Body of pancreas (tissue), 4 donors: Measurements from ENCODE around the gene ZFP3.

Experiments
- CTCF ChIP-seq, 7 experiments: fragments of 450-650 bp in 4 of 7; fragments of 200-600 bp in 3 of 7; sonication (generic) in 3 of 7; IDR thresholded peaks; one replicate each; pipeline ENCODE4 v1.5.1; 2016 to 2019; ENCODE audit warnings: antibody characterized with exemption in 7 of 7
- POLR2A ChIP-seq, 3 donors: fragments of 450-650 bp; IDR thresholded peaks; one replicate each; pipeline ENCODE4 v1.6.1; 2016; ENCODE audit warnings: antibody characterized with exemption in 3 of 3, mild to moderate bottlenecking in 2 of 3

GRCh38 chr17:5138616-5139457 lies 60.6 kb downstream of the ZFP3 start:
- TF ChIP-seq POLR2A (IDR thresholded peaks at IDR 0.05) (no peak), CTCF (IDR thresholded peaks at IDR 0.05) (no peak)
